ENCODE data around the gene SLC44A2.

GRCh38 chr19:10617409-10618121, 7.8 kb upstream of the SLC44A2 start:
- TF ChIP-seq POLR2AphosphoS5 (IDR thresholded peaks at IDR 0.05; ENCODE audit: borderline replicate concordance, low read depth, low read length) (no peak), EZH2 (IDR thresholded peaks at IDR 0.05) (no peak)

Data from SK-N-MC (cell line).